Ovary (tissue), 9 donors: ENCODE measurements around the gene RFX5. TPM values are rescaled to one million over a fixed set of nuclear protein-coding genes. Genes with fewer than 3 reads are reported as not detected.

Source experiments
- DNase-seq, 5 donors: peaks; one replicate each; pipeline ENCODE4 v3.0.0-alpha.2; 2019 to 2020
- H3K27ac ChIP-seq, 2 donors: fragments of 200-600 bp; one replicate each; pipeline versions ENCODE4 v1.5.1 to v1.8.0; 2019 to 2022
- H3K27me3 ChIP-seq: fragments of 200-600 bp; one replicate; pipeline ENCODE4 v1.8.0; 2022
- H3K36me3 ChIP-seq: fragments of 200-600 bp; sonication (generic); one replicate; pipeline ENCODE4 v1.5.1; 2019
- H3K4me1 ChIP-seq: one replicate; pipeline ENCODE4 v1.8.1; 2013; ENCODE audit warnings: mild to moderate bottlenecking, moderate library complexity; ENCODE audit not compliant: insufficient read depth
- H3K4me3 ChIP-seq: fragments of 200-600 bp; sonication (generic); one replicate; pipeline ENCODE4 v1.5.1; 2017
- H3K9me3 ChIP-seq, 2 donors: fragments of 200-600 bp in 1 of 2; sonication (generic) in 1 of 2; one replicate each; pipeline versions ENCODE4 v1.5.1 to v1.8.1; 2013 to 2019; ENCODE audit warnings: mild to moderate bottlenecking in 1 of 2, moderate library complexity in 1 of 2
- EP300 ChIP-seq: sonication (generic); formaldehyde crosslinking; IDR thresholded peaks from one replicate; pipeline ENCODE4 v1.6.1; 2017; ENCODE audit warnings: antibody characterized with exemption
- POLR2A ChIP-seq: fragments of 450-650 bp; IDR thresholded peaks from one replicate; pipeline ENCODE4 v1.6.1; 2017; ENCODE audit warnings: antibody characterized with exemption, mild to moderate bottlenecking, moderate library complexity
- WGBS, 3 donors: extraction: QIAGEN DNeasy Blood & Tissue Kit in 1 of 3; methylation state at CpG; one replicate each; pipeline versions ENCODE4 v1.1.5 to v1.1.7; 2013 to 2017; 5-methylcytosine and 5-hydroxymethylcytosine counted together
- intact Hi-C, 4 donors: fragments of 100-400 bp; cut with DNase I; formaldehyde crosslinking; loops; one replicate each; pipeline versions ENCODE4 v1.11.0 to v1.15.1; 2022 to 2023
- polyA plus RNA-seq, 2 donors: library from polyadenylated mRNA; stranded (reverse); fragments of 200-250 nt in 1 of 2; fragments of 350-450 nt in 1 of 2; fragmentation: Illumina TruSeq in 1 of 2; extraction: RNeasy Lipid Tissue Mini Kit (QIAGEN cat#74804) in 1 of 2; gene quantifications; one replicate each; pipeline ENCODE4 v1.2.3, GENCODE V29; 2013 to 2014
- total RNA-seq, 7 donors: library from RNA; depleted of rRNA in 2 of 7; stranded (reverse); fragments of >200 nt in 2 of 7; fragmentation: NEBNext Ultra II Directional in 3 of 7; extraction: Animal tissue kit (Norgen Biotek cat#: 25700) in 3 of 7; gene quantifications; one replicate each; pipeline versions ENCODE4 v1.1.0 to v1.2.4, GENCODE V29; 2016 to 2023
- TF ChIP-seq, protein P1 (sequence below), 3 donors: fragments of 450-650 bp in 2 of 3; fragments of 200-600 bp in 1 of 3; IDR thresholded peaks; one replicate each; pipeline versions ENCODE4 v1.5.1 to v1.8.0; 2016 to 2022; ENCODE audit warnings: antibody characterized with exemption in 3 of 3, mild to moderate bottlenecking in 1 of 3
- donor health status: DM: no; HTN: no; CAD: no; lungs with moderate emphysema.
- donor health status: DM: no; HTN: no; CAD: no.
- donor health status: Bipolar disorder and iron deficiency.
- donor health status: DM: yes; HTN: yes; CAD: no.
- donor health status: DM: no; HTN: no; CAD: no.
- donor health status: DM: yes; HTN: yes; CAD: no.

The RFX5 gene
- total and polyA plus RNA-seq, 9 donors: 11.8 to 38.7 (median 22.6) TPM

DNA sequence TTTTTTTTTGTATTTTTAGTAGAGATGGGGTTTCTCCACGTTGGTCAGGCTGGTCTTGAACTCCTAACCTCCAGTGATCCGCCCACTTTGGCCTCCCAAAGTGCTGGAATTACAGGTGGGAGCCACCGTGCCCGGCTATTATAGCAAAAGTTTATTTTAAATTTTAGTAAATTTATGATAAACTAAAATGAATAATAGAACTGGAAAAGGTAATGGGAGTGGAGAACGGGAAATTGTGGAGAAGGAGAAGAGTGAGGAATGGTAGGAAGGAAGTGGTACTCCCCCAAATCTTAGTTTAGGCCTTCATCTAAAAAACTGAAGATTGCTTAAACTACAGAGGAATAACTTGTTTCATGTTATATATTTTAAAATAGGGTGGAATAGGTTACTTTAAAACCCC, 12.2 kb downstream of the RFX5 start:
- no peaks in the 10 kb centered on the region for H3K27me3 ChIP-seq
- no peaks in the 10 kb centered on the region for H3K9me3 ChIP-seq
- no peak for DNase-seq
- no peak overlapping the region for H3K4me3 ChIP-seq
- H3K27ac ChIP-seq: no peak overlapping the region
- H3K36me3 ChIP-seq: no peaks in the 10 kb centered on the region
- TF ChIP-seq POLR2A: no peak
- TF ChIP-seq EP300: no peak
- TF ChIP-seq, protein P1, sequence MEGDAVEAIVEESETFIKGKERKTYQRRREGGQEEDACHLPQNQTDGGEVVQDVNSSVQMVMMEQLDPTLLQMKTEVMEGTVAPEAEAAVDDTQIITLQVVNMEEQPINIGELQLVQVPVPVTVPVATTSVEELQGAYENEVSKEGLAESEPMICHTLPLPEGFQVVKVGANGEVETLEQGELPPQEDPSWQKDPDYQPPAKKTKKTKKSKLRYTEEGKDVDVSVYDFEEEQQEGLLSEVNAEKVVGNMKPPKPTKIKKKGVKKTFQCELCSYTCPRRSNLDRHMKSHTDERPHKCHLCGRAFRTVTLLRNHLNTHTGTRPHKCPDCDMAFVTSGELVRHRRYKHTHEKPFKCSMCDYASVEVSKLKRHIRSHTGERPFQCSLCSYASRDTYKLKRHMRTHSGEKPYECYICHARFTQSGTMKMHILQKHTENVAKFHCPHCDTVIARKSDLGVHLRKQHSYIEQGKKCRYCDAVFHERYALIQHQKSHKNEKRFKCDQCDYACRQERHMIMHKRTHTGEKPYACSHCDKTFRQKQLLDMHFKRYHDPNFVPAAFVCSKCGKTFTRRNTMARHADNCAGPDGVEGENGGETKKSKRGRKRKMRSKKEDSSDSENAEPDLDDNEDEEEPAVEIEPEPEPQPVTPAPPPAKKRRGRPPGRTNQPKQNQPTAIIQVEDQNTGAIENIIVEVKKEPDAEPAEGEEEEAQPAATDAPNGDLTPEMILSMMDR (IDR thresholded peaks at IDR 0.05): no peak
- H3K4me1 ChIP-seq: no peaks in the 10 kb centered on the region
- WGBS, 3 donors: 63 to 80% (median 72%) methylated on average over 5 of the region's 5 CpGs
- intact Hi-C loops: no loop called here

DNA sequence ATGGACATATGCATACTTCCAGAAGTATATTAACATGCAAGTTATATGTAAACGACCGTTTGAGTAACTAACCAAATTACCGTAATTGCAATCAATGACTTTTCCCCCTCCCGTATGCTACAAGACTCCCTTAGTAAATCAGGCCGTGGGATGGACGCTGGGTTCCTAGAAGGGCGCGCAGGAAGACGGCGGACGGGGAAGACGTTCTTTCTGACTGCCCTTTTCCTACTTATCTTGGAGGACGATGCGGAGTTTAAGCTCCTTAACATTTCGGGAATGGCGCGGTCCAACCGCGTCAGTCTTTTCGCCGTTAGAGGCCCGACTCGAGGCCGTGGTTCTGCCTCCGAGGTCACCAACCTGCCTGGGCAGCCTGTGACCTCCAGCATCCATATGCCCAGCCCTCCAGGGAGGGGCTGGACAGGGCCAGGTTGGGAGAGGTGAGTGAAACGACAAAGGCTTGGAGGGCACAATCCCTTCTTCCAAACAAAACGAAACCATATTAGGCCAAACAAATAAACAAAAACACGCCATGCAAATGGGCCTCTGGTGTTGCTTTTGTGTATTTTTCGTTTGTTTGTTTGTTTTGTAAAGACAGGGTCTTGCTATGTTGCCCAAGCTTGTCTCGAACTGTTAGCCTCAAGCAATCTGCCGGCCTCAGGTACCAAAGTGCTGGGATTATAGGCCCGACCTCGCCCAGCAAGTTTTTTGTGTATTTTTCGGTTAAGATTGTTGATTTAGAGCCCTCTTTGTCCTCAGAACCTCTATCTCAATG, 19.0 kb downstream of the RFX5 start:
- DNase-seq: peak in 4 of 5 donors; percentile 24 to 48 (median 41)
- peak overlapping the region; percentile 1 to 38 for H3K27ac ChIP-seq
- 15 to 20% (median 15%) methylated on average over 34 of the region's 34 CpGs for whole genome bisulfite sequencing, 3 donors
- no peaks in the 10 kb centered on the region for H3K27me3 ChIP-seq
- intact Hi-C loops: loop anchor here in 1 of 4 donors (10.0 kb wide), 1 partner anchor 133 kb away; the partner anchor contains the start of genes PIP5K1A and VPS72
- no peaks in the 10 kb centered on the region for H3K9me3 ChIP-seq
- no peaks in the 10 kb centered on the region for H3K36me3 ChIP-seq
- TF ChIP-seq, protein P1 (IDR thresholded peaks at IDR 0.05): no peak
- no peak for TF ChIP-seq EP300
- TF ChIP-seq POLR2A: no peak
- peak overlapping the region; percentile 94 for H3K4me3 ChIP-seq
- H3K4me1 ChIP-seq: peaks cover 3% of the 10 kb centered on the region

DNA sequence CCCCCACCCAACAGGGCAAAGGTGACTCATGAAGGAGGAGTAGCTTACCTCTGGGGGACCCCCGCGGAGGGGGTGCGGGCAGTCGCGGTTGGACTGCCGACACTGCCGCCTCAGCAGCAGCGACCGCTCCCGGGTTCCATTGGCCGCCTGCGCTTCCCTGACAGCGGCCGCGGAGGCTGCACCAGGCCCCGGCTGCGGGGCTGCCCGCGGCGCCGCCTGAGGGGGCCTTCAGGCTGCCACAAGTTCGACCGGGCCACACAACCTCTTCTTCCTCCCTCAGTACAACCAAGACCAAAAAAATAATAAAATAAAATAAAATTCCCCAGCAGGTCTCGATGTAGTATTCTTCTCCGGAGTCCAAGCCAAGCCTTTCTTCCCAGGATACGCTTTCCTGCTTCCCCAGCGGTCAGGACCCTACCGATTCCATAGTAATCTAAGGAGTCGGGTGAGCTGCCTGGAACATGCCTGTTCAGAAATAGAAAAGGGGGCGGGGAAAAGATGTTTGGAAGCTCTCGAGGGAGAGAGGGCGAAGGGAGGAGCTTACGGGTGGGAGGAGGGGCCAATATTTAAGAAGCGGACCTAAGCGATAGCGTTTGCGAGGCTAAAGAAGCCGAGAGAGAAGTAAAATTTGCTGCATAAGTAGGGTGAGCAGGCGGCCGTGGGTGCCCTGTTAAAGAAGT, 19.7 kb downstream of the RFX5 start, which contains the start of gene PI4KB:
Gene PI4KB (minus strand): TSS at position 194 of the 680 bp plus-strand sequence. CDS start 10,935 bp downstream, outside the sequence.
- Histone ChIP-seq H3K36me3 (no peaks in the 10 kb centered on the region), H3K9me3 (no peaks in the 10 kb centered on the region), H3K27me3 (no peaks in the 10 kb centered on the region), H3K4me3 (peak within 1 kb of the TSS; percentile 94), H3K4me1 (peaks cover 3% of the 10 kb centered on the region), H3K27ac (peak within 1 kb of the TSS; percentile 31 to 89)
- TF ChIP-seq EP300 (no peak), POLR2A (peak; percentile 38)
- TF ChIP-seq, protein P1 (IDR thresholded peaks at IDR 0.05): no peak
- intact Hi-C loops: loop anchor here in 1 of 4 donors (10.0 kb wide), 1 partner anchor 133 kb away; the partner anchor contains the start of genes PIP5K1A and VPS72
- WGBS, 3 donors: 0% methylated on average over 40 of the region's 40 CpGs
- DNase-seq: peak; percentile 87 to 93 (median 88)

DNA sequence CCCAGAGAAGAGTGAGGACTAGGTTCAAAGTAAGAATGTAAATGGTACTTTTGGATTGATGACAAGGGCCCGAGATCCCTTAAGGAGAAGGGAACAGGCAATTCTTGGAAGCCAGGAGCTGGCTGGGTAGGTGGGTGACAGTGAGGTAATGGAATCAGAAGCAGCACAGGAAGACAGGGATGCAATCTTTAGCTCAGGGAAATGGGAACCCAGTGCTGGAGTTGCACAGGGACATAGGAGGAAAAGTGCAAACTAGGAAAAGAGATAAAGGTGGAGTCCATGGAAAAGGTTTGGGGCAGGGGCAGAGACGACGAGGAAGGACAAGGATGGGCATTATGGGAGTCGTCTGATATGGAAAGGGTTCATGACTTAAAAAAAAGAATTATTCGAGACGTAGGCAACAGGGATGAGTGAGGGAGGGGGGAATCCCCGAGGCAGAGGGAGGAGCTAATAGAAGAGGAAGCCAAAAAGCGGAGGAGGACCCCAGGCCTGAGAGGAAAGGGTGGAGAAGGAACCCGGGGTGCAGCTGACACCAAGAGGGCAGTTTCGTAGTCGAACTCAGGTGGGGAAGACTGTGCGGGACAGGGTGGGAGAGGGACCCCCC, 20.3 kb downstream of the RFX5 start:
- Histone ChIP-seq H3K27me3 (no peaks in the 10 kb centered on the region), H3K36me3 (no peaks in the 10 kb centered on the region), H3K9me3 (no peaks in the 10 kb centered on the region), H3K4me1 (peaks cover 3% of the 10 kb centered on the region), H3K27ac (peak overlapping the region; percentile 31 to 89), H3K4me3 (peak overlapping the region; percentile 94)
- no peak for TF ChIP-seq EP300
- TF ChIP-seq, protein P1 (IDR thresholded peaks at IDR 0.05): no peak
- no peak for TF ChIP-seq POLR2A
- peak in 2 of 5 donors; percentile 47 to 52 for DNase-seq
- 0 to 1% (median 0%) methylated on average over 12 of the region's 12 CpGs for WGBS, 3 donors
- intact Hi-C loops: loop anchor here in 1 of 4 donors (10.0 kb wide), 1 partner anchor 132 kb away; the partner anchor contains the start of genes PIP5K1A and VPS72
